Posterior cingulate gyrus (tissue), 11 donors: Measurements from ENCODE around the gene RAVER1.
"Not testable (repeated sequence)": the region's sequence is repeated elsewhere in the genome, so short reads cannot be mapped to it uniquely, and the experiment has no call there.

Experiments used
- DNase-seq, 10 donors: peaks; one replicate each; pipeline versions ENCODE4 v3.0.0 to v3.0.0-alpha.2; 2020 to 2021; ENCODE audit warnings: mixed read lengths in 3 of 10
- intact Hi-C: fragments of 100-400 bp; cut with DNase I; formaldehyde crosslinking; loops from one replicate; pipeline ENCODE4 v1.15.1; 2023

The RAVER1 gene

GRCh38 chr19:10293637-10294367, 39.5 kb downstream of the RAVER1 start:
- intact Hi-C loops: no loop called here
- peak in 1 of 10 donors; percentile 68 for DNase-seq

GRCh38 chr19:10292789-10293636, 40.3 kb downstream of the RAVER1 start:
- intact Hi-C loops: no loop called here
- DNase-seq: peak in 1 of 10 donors; percentile 62

GRCh38 chr19:10292206-10292788, 41.0 kb downstream of the RAVER1 start:
- intact Hi-C loops: no loop called here
- DNase-seq: peak in 8 of 10 donors; percentile 43 to 95 (median 65)

GRCh38 chr19:10291554-10292205, 41.6 kb downstream of the RAVER1 start:
- no peak for DNase-seq
- intact Hi-C loops: no loop called here

GRCh38 chr19:10290876-10291553, 42.3 kb downstream of the RAVER1 start:
- DNase-seq: peak in 6 of 10 donors; percentile 53 to 94 (median 75)
- intact Hi-C loops: no loop called here

- intact Hi-C loops: no loop called here
- peak in 3 of 10 donors; percentile 22 to 87 (median 80) for DNase-seq
Observed at GRCh38 chr19:10290357-10290875, 42.9 kb downstream of the RAVER1 start.

GRCh38 chr19:10289836-10290356, 43.4 kb downstream of the RAVER1 start, which contains the start of gene ICAM5:
TSS of gene ICAM5 (plus strand) at chr19:10289952. CDS start at chr19:10290044, 92 bp downstream.
- intact Hi-C loops: no loop called here
- peak in 8 of 10 donors; percentile 42 to 95 (median 66) for DNase-seq

- intact Hi-C loops: no loop called here
- peak in 6 of 10 donors; percentile 46 to 91 (median 66) for DNase-seq
Observed at GRCh38 chr19:10289167-10289835, 44.0 kb downstream of the RAVER1 start.

GRCh38 chr19:10288662-10289166, 44.6 kb downstream of the RAVER1 start:
- peak in 6 of 10 donors; percentile 50 to 94 (median 64) for DNase-seq

GRCh38 chr19:10286803-10287737, 46.3 kb downstream of the RAVER1 start, which contains the start of gene ICAM4:
TSS of gene ICAM4 (plus strand) at chr19:10286955. CDS start at chr19:10287013, 58 bp downstream.
- DNase-seq: no peak

More at GRCh38 chr19:10288662-10289166, 44.6 kb downstream of the RAVER1 start:
- intact Hi-C loops: no loop called here

GRCh38 chr19:10285393-10285792, 47.9 kb downstream of the RAVER1 start:
- intact Hi-C loops: no loop called here
- no peak for DNase-seq

More at GRCh38 chr19:10286803-10287737, 46.3 kb downstream of the RAVER1 start, which contains the start of gene ICAM4:
- intact Hi-C loops: no loop called here

- intact Hi-C loops: no loop called here
Observed at GRCh38 chr19:10284960-10285278, 48.4 kb downstream of the RAVER1 start.

GRCh38 chr19:10284065-10284959, 49.0 kb downstream of the RAVER1 start:
- intact Hi-C loops: no loop called here
- DNase-seq: no peak

More at GRCh38 chr19:10284960-10285278, 48.4 kb downstream of the RAVER1 start:
- no peak for DNase-seq

- intact Hi-C loops: no loop called here
- DNase-seq: no peak
Observed at GRCh38 chr19:10283301-10284064, 49.8 kb downstream of the RAVER1 start.

GRCh38 chr19:10282043-10282442, 51.3 kb downstream of the RAVER1 start:
- DNase-seq: not testable (repeated sequence)

More at GRCh38 chr19:10282043-10282442, 51.3 kb downstream of the RAVER1 start:
- intact Hi-C loops: not testable (repeated sequence)
